ENCODE results near the gene CDC42EP5.
"Not testable (repeated sequence)": the region's sequence is repeated elsewhere in the genome, so short reads cannot be mapped to it uniquely, and the experiment has no call there.

CDC42EP5 gene, protein sequence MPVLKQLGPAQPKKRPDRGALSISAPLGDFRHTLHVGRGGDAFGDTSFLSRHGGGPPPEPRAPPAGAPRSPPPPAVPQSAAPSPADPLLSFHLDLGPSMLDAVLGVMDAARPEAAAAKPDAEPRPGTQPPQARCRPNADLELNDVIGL

DNA sequence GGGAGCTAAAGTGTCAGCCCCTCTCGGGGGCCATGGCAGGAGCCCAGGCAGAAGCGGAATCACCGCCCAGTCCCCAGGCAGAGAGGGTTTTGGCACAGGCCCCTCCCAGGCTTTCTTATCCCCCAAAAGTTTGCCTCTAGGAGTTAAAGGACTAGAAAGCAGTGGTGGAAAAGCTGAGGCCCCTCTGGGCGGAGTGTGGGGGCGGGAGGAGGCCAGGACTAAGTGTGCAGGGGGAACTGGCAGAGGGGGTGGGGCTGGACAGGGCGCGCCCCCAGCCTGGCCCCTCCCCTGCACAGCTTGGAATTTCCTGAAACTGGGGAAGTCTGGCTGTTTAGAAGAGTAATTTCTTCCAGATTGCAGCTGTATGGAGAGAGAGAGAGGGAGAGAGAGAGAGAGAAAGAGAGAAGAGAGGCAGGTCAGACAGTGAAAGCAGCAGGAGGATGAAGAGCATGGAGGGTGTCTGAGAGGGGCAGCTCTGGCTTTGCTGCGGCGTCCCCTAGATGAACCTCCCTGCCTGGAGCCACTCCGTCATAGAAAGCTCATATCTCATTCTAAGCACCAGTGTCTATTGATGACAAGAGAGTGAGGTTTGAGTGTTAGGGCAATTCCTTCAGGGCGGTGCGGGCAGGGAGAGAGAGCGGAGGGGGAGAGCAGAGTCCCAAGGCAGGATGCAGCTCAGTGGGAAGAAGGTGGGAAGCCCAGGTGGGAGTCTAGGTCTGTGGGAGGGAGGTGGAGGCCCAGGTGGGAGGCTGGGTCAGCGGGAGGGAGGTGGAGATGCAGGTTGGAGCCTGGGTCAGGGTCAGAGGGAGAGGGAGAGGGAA lies at the start of gene CDC42EP5:
Gene CDC42EP5 (minus strand): TSS at position 226 of the 821 bp plus-strand sequence. CDS start 7,749 bp downstream, outside the sequence.
- DNase-seq: no peak

DNA sequence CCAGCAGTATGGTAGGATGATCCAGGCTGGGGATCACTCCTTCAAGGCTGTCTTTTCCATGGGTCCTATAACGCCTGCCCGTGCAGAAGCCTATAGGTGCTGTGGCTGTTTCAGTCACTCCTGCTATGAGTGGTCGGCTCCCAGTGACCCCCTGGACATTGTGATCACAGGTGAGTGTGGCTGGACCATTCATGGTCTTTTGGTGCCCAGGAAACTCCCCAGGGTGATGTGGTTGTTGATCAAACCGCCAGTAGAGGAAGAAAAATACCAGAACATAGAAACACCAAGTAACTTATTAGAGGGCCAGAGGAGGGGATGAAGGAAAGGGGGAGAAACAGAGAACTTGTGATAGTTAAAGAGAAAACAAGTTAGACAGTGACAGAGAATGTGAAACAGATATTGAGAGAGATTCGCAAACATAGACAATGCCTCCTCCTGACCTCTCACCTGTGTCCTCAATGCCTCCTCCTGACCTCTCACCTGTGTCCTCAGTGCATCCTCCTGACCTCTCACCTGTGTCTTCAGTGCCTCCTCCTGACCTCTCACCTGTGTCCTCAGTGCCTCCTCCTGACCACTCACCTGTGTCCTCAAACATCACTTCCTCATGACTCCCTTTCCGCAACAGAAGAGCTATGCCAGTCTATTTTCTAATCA lies 48.9 kb upstream of the CDC42EP5 start:
- DNase-seq: no peak

DNA sequence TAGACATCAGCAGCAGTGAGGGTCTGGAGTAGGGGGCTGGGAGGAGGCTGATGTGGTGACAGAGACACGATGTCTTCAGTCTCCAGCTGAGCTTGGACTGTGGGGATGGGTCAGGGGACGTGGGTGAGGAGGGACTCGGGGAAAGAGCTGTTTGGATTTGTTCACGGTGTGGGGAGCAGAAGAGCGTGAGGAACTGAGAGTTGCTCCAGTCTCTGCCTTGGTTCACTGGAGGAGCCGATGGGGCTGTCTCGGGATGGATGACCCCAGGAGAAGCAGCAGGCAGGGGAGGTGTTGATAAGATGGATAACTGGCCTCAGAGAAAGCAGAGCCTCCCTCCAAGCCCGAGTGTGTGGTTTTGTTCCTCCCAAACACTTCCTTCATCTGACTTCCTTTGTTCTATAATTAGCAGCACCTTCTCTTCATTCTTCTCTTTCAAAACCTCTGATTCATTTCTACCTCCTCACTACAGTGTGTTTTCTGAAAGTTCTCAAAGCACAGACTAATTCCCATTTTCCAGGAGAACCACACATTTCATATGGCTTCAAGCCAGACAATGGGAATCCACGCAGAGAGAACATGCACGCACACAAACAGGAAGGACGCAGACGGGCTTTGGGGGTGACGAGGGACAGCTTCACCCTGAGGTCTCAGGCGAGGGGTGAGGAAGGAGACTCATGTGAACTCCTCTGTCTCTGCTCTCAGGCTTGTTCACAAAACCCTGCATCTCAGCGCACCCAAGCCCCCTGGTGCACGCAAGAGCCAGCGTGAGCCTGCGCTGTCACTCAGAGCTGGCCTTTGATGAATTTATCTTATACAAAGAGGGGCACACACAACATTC lies 48.1 kb upstream of the CDC42EP5 start:
- no peak for DNase-seq

DNA sequence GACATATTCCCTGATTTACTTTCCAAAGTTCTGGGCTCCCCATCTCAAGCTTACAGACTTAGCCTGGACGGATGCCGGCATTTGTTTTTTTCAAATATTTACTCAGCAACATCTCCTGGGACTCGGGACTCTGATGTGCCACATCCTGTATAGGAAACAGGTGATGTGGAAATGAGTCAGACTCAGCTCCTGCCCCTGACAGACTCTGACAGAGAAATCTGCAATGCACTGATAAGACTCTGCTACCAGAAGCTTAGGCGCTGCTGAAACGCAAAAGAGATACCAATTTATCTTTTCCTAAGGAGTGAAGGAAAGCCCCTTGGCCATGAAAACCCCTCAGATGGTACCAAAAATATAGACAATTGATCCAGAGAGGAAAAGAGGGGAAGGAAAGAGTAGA lies 45.7 kb upstream of the CDC42EP5 start:
- no peak for DNase-seq

DNA sequence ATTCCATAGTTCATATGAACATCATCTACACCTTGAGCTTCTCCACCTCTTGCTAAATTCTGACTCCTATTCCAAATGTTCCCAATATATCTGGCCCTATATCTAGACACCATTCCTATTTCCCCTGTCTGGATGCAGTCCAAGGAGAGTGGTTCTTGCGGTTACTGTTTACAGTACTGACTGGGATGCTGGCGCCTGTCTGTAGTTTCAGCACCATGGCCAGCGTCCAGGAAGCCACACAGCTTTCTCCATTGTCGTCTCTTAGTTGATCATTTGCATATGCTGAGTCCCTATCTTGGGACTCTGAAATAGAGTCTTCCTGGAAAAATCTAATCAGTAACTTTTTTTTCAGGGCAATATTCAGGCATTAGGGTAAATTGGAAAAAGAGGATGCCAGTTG lies 44.4 kb upstream of the CDC42EP5 start:
- no peak for DNase-seq

DNA sequence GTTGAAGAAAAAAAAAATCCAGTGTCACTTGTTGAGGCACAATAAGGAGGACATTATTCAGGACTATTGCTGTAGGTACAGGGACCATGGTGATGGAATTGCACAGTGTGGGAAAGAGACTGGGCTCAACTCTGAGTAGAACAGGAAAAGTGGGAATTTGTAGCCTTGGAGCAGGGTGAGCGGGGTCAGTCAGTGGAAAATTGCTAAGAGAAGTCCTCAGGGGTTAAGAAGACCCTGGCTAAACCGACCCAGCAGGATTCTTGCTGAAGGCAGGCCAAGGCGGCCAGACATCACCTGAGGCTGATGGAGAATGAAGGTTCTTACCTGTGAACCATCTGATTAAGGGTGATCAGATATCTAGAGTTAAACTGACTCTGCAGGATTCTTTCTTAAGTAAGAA lies 42.1 kb upstream of the CDC42EP5 start:
- no peak for DNase-seq

DNA sequence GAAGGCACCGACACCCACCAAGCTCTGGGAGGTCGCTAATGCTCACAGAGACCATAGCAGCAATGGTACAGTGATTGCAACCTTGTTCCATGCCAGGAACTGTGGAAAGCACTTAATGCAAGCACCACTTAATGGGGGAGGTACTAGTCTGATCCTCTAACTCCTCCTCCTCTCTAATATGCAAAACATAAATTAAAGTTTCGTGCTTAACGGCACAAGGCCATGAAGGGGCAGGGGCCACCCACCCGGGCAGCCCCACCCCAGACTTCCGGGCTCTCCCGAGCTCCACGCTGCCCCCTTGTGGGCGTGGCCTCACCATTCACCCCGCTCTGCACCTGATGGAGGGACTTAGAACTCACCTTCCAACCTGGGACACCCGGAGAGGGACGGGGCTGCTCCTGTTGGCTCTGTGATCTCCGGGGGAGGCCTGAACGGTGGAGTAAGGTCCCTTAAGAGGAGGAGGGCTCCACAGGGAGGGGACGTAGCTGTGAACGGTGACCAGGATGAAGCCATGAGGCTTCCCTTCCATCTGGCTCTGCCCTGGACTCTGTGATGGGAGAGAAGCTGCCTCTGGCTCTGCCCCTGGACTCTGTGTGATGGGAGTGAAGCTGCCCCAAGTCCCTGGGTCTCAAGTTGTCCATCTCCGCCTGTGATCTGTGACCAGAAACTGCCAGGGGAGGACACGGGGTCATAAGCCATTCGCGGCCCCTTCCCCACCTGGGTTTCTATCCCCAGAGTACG lies 36.3 kb upstream of the CDC42EP5 start:
- DNase-seq: not testable (repeated sequence)

DNA sequence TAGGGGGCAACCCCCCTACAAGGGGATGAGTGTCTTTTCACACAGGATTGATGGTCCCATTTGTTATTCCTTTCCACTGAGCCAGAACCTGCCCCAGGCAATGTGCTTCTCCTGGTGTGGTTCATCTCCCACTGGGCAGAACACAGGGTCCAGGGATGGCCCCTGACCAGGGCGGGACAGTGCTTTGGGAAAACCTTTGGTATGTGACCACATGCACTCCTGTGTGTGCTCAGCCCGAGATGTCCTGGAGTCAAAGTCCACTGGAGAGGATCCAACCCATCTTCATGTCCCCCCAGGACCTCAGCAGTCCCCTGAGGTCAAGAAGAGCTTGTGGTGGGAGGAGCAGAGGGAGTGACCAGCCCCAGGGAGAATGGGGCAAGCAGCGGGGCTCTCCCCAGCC lies 35.4 kb upstream of the CDC42EP5 start:
- DNase-seq: not testable (repeated sequence)

DNA sequence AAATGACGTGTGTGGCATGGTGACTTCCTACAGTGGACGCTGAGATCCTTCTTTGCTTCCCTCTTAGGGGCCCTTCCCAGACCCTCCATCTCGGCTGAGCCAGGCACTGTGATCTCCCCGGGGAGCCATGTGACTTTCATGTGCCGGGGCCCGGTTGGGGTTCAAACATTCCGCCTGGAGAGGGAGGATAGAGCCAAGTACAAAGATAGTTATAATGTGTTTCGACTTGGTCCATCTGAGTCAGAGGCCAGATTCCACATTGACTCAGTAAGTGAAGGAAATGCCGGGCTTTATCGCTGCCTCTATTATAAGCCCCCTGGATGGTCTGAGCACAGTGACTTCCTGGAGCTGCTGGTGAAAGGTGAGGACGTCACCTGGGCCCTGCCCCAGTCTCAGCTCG lies 34.7 kb upstream of the CDC42EP5 start:
- DNase-seq: no peak

DNA sequence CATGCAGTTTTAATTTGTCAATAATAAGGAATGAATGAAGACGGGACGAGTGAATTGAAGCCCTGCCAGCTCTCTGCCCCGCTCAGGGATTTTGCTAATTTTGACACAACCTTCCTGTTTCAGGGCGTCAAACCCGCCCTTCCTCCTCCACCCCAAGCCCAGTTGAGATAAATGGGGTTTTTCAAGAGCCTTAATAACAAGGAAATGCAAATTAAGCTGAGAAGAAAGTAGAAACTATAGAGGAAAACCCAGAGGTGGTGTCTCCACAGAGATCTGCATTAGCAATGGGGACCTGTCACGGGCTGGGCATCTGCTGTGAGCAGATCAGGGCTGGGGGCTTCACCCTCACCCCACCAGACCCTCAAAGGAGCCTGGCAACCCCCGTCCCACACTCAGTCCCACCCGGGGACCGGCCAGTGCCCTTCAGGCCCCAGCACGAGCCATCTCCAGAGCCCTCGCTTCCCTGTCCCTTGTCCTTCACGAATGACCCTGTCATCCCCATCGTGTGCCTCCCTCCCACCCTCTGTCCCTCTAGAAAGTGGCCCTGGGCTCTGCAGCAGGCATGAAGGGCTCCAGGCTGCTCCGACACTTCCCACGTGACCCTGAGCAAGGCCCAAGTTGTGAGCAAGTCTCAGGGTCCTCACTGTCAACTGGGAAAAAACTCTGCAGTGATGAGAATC lies 34.1 kb upstream of the CDC42EP5 start:
- not testable (repeated sequence) for DNase-seq

DNA sequence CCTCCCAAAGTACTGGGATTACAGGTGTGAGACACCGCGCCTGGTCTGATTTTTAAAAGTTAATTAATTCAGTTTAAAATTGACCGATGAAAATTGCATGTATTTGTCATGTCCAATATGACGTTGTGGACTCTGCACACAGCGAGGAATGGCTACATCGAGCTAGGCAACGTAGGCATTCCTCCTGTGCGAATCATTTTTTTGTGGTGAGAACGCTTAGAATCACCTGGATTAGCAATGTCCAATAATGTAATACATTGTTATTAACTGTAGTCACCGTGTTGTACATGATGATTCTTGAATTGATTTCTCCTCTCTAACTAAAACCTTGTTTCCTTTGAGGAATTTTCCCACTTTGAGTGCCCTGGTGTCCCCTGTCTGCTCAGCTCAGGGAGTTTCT lies 33.0 kb upstream of the CDC42EP5 start:
- DNase-seq: no peak

DNA sequence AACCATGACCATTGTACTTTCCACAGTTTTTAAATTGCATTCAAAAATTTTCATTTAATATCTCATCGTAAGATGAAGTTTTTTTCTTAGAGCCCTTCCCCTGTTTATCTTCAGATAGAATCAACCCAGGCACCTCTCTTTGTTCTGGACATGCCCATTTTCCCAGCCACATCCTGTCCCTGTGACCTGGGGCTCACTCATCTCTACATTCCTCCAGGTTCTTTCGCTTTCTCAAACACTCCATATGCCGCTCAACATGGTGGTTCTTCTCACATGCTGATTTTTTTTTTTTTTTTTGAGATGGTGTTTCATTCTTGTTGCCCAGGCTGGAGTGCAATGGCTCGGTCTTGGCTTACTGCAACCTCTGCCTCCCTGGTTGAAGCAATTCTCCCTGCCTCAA lies 32.4 kb upstream of the CDC42EP5 start:
- not testable (repeated sequence) for DNase-seq

DNA sequence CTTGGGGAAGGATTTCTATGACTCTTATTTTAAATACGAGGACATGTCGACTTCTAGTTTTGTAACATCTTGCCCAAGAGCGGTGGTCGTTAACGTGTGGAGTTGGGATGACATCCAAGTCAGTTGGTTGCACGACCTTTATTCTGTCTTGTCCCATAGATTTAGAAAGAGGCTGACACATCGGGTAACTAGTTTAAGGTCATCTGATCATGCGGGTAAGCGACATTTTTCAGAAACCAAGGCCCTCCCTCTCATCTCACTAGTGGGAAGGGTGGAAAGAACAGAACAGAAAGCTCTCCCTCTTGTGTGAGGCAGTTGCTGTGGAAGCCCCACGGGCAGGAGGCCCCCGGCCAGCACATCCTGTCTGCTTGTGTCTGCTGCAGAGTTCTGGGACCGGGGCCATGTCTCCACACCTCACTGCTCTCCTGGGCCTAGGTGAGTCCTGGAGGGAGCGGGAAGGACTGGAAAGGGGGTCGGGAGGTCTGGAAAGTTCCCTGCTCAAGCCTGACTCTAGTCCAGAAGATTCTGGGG lies 29.5 kb upstream of the CDC42EP5 start, which contains the start of gene LAIR2:
Gene LAIR2 (plus strand): TSS at position 314 of the 531 bp plus-strand sequence. CDS start 88 bp downstream, at position 402.
- DNase-seq: no peak

DNA sequence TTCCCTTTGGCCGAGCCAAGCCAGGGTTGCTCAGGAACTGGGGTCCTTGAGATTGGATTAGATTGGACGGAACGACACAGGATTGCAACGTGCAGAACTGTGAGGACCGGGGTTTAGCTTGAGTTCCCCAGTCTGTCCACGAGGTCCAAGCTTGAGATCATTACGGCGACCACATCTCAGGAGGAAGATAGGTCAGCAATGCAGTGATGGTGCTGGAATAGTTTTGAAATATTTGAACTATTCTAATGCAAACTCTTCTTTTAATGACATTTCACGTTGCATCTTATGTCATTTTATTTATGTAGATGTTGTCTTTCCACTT lies 25.3 kb upstream of the CDC42EP5 start:
- DNase-seq: not testable (repeated sequence)

DNA sequence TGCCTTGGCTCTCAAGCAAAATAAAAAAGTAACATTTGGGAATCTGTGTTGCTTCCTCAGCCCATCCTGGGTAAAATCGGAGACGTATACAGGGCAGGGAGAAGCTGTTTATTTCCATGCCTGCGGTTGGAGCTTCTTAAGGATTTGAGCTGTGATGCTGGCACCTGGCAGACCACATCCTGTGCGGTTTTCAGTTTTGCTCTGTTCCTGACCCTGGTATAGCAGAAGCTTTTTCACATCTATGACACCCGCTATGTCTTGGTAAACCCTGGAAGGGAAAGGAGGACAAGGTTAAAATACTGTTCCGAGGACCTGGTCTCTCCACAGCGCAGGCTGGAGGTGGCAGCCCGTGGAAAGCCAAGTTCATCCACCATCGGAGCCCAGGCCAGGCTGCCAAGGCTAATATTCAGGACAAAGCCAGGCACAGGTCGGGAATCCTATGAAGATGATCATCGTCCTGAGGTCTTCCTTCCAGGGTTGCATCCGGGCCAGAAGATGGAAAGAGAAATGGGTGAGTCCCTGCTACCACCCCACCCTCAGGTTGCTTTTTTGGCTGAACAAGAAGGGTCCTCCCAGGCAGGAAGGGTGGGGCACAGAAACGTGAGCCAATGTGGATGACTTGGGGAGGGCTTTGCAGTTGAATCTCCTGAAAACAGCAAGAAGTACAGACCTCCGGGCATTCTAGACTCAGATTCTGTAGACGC lies 24.8 kb upstream of the CDC42EP5 start:
- DNase-seq: not testable (repeated sequence)

DNA sequence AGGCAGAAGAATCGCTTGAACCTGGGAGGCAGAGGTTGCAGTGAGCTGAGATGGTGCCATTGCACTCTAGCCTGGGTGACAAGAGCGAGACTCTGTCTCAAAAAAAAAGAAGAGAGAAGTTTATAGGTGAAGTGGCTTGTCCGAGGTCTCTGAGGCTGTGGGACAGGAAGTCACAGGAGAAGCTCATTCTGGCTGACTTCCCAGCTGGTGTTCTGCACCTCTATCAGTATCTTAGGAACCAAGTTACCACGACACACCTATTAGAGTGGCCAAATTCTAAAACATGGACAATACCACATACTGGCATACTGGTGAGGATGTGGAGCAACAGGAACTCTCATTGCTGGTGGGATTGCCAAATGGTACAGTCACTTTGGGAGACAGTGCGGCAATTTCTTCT lies 22.2 kb upstream of the CDC42EP5 start:
- DNase-seq: not testable (repeated sequence)

DNA sequence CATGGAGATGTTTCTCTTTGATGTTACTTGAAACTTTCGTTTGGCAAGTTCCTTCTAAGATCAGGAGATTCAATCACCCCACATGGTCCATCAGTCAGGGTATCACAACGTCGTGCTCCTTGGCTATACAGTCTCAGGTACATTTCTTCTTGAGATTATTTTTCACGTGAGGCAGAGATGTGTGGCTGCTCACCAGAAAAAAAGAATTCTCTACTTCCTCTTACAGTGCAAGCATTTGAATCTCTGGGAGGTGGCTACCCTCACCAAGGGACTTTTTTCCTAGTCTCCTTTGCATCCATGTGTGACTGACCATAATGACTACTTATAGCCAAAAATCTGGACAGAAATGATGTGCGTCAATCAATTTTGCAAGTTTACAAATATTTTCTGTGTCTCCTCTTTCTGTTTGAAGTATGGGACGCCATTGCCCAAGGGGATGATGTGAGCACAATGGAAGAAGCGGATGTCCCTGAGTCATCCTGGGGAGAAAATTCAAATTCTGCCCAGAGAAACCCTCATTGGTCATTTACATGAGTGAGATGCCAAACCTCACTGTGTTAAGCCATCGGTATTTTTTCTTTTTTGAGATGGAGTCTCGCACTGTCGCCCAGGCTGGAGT lies 21.0 kb upstream of the CDC42EP5 start:
- DNase-seq: no peak

DNA sequence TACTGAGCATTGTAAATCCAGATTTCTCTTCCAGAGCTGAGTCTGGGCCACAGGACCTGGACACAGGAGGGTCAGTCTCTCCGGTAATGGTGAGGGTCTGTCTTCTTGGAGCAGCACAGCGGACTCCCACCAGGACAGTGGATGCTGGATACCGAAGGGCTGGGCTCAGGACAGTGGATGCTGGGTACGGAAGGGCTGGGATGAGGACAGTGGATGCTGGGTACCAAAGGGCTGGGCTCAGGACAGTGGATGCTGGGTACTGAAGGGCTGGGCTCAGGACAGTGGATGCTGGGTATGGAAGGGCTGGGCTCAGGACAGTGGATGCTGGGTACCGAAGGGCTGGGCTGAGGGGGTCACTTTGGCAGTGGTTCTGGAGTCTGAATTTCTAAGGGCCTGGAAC lies 20.0 kb upstream of the CDC42EP5 start:
- DNase-seq: not testable (repeated sequence)

DNA sequence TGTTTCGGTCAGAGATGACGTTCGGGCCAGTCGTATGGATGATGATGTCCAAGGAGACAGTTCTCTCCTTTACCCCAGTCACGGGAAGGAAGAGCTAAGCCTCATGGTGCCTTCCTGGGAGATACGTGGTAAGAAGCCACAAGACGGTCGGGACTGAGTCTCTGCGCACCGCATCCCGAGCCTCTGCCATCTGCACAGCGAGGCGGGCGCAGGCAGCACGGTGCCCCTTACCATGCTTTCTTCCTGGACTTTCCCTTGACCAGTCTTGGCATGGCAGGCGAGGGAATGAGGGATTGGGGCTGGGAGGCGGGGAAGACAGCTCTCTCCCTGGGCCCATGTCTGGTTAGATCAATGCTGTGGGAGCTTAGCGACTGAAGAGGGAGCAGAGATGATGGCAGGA lies 19.5 kb upstream of the CDC42EP5 start:
- no peak for DNase-seq

DNA sequence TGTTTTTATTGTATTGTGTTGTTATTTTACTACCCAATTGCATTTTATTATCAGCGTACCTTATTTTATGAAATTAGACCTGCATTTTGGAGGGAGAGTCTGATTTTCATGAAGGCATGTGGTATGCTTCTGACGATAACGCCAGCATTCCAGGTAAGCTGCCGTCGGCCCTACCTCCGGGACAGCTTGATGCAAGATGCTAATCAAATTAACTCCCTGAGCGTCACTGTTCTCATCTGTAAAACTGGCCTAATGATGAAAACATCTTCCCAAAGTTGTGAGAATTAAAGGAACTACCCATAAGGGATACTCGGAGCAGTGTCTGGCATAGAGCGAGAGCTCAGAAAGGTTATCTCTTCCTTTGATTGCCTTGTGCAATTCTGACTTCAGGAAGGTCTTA lies 16.7 kb upstream of the CDC42EP5 start:
- DNase-seq: no peak
